HG02938 (cell line): ENCODE results near the gene SLC32A1.

Source experiments
- ATAC-seq: cut with Tn5 transposase; IDR thresholded peaks from one replicate; pipeline ENCODE4 v1.9.1; 2021; ENCODE audit warnings: mild to moderate bottlenecking, moderate library complexity; ENCODE audit not compliant: unreplicated experiment

Gene SLC32A1

GRCh38 chr20:38725148-38725901 is 1.0 kb downstream of the SLC32A1 start:
- no peak for ATAC-seq

- ATAC-seq = no peak
These were observed 1.9 kb downstream of the SLC32A1 start for GRCh38 chr20:38725931-38726803.

GRCh38 chr20:38726804-38727606 is 2.7 kb downstream of the SLC32A1 start:
- ATAC-seq = no peak

GRCh38 chr20:38727607-38728190 is 3.4 kb downstream of the SLC32A1 start:
- no peak for ATAC-seq

- ATAC-seq = no peak
These were observed 4.0 kb downstream of the SLC32A1 start for GRCh38 chr20:38728191-38728781.

GRCh38 chr20:38728911-38729642 is 4.8 kb downstream of the SLC32A1 start:
- ATAC-seq = no peak

- no peak for ATAC-seq
These were observed 5.5 kb downstream of the SLC32A1 start for GRCh38 chr20:38729767-38730166.

GRCh38 chr20:38730167-38730988 is 6.1 kb downstream of the SLC32A1 start:
- no peak for ATAC-seq

GRCh38 chr20:38730989-38731737 is 6.9 kb downstream of the SLC32A1 start:
- ATAC-seq = no peak

- ATAC-seq = no peak
These were observed 7.4 kb downstream of the SLC32A1 start for GRCh38 chr20:38731738-38732113.

- no peak for ATAC-seq
These were observed 8.7 kb downstream of the SLC32A1 start for GRCh38 chr20:38732981-38733380.

GRCh38 chr20:38735172-38735571 is 10.9 kb downstream of the SLC32A1 start:
- ATAC-seq = no peak

GRCh38 chr20:38737887-38738286 is 13.6 kb downstream of the SLC32A1 start:
- ATAC-seq = no peak

- ATAC-seq = no peak
These were observed 21.5 kb downstream of the SLC32A1 start for GRCh38 chr20:38745757-38746156.

- no peak for ATAC-seq
These were observed 23.3 kb downstream of the SLC32A1 start for GRCh38 chr20:38747495-38748096.

GRCh38 chr20:38748097-38748860 is 24.0 kb downstream of the SLC32A1 start, which contains the start of gene ACTR5:
ACTR5 (plus strand) TSS chr20:38748460; CDS start chr20:38748479, 19 bp downstream.
- peak; percentile 87 for ATAC-seq

- peak; percentile 36 for ATAC-seq
These were observed 24.5 kb downstream of the SLC32A1 start for GRCh38 chr20:38748861-38749149.
